Mesothelial cell of epicardium (in vitro differentiated cells): ENCODE measurements around the gene WTAP. TPM values are rescaled to one million over a fixed set of nuclear protein-coding genes. Genes with fewer than 3 reads are reported as not detected.
"Not testable (repeated sequence)": the region's sequence is repeated elsewhere in the genome, so short reads cannot be mapped to it uniquely, and the experiment has no call there.

Source experiments
- DNase-seq, 2 experiments: peaks; one replicate each; pipeline ENCODE4 v3.0.0; 2021; ENCODE audit warnings: low spot score in 2 of 2; ENCODE audit not compliant: unreplicated experiment in 2 of 2
- H3K27ac Mint-ChIP-seq: 2 replicates; pipeline ENCODE4 v1.8.0; 2021; ENCODE audit warnings: mixed read lengths
- H3K27me3 Mint-ChIP-seq: 2 replicates; pipeline ENCODE4 v1.8.0; 2021; ENCODE audit warnings: low read depth, mixed read lengths
- H3K36me3 Mint-ChIP-seq: 2 replicates; pipeline ENCODE4 v1.8.0; 2021; ENCODE audit warnings: mixed read lengths
- H3K4me1 Mint-ChIP-seq: 2 replicates; pipeline ENCODE4 v1.8.0; 2021; ENCODE audit warnings: mixed read lengths
- H3K4me3 Mint-ChIP-seq: 2 replicates; pipeline ENCODE4 v1.8.0; 2021; ENCODE audit warnings: mild to moderate bottlenecking, moderate library complexity, mixed read lengths
- H3K9me3 Mint-ChIP-seq: 2 replicates; pipeline ENCODE4 v1.8.0; 2021; ENCODE audit warnings: mixed read lengths
- CTCF ChIP-seq: fragments of 200-600 bp; sonication (generic); IDR thresholded peaks from one replicate; pipeline ENCODE4 v1.5.0; 2021; ENCODE audit warnings: antibody characterized with exemption; ENCODE audit not compliant: unreplicated experiment
- total RNA-seq: library from RNA; stranded (reverse); gene quantifications from 3 replicates; pipeline ENCODE4 v1.2.1, GENCODE V29; 2021

WTAP gene
- total RNA-seq, 1 donor from 2014 or later = 116 TPM

- Mint-ChIP-seq H3K27ac (no peak overlapping the region), H3K9me3 (peaks cover 11% of the 10 kb centered on the region), H3K36me3 (peaks cover 20% of the 10 kb centered on the region), H3K4me3 (no peak overlapping the region), H3K4me1 (peaks cover 7% of the 10 kb centered on the region), H3K27me3 (no peaks in the 10 kb centered on the region)
- DNase-seq = no peak
- TF ChIP-seq CTCF = no peak
These were observed 4.0 kb upstream of the WTAP start for GRCh38 chr6:159723259-159723658.

GRCh38 chr6:159724778-159725177, 2.5 kb upstream of the WTAP start:
- Mint-ChIP-seq H3K4me3 (no peak overlapping the region), H3K9me3 (peaks cover 11% of the 10 kb centered on the region), H3K36me3 (peaks cover 20% of the 10 kb centered on the region), H3K27ac (peak overlapping the region; percentile 34), H3K4me1 (peaks cover 22% of the 10 kb centered on the region), H3K27me3 (no peaks in the 10 kb centered on the region)
- no peak for DNase-seq
- TF ChIP-seq CTCF = no peak

- DNase-seq, H3K4me3 Mint-ChIP-seq, H3K27me3 Mint-ChIP-seq: not testable (repeated sequence)
- Mint-ChIP-seq H3K27ac (peak overlapping the region; percentile 47), H3K9me3 (peaks cover 11% of the 10 kb centered on the region), H3K36me3 (peaks cover 20% of the 10 kb centered on the region), H3K4me1 (peaks cover 25% of the 10 kb centered on the region)
These were observed 2.1 kb upstream of the WTAP start for GRCh38 chr6:159725208-159725607.

GRCh38 chr6:159726255-159726917, 920 bp upstream of the WTAP start:
- no peaks in the 10 kb centered on the region for H3K27me3 Mint-ChIP-seq
- no peak for TF ChIP-seq CTCF
- H3K36me3 Mint-ChIP-seq = peaks cover 20% of the 10 kb centered on the region
- H3K4me3 Mint-ChIP-seq = peak overlapping the region; percentile 87
- peak overlapping the region; percentile 99 for H3K27ac Mint-ChIP-seq
- H3K4me1 Mint-ChIP-seq = peaks cover 28% of the 10 kb centered on the region
- H3K9me3 Mint-ChIP-seq = peaks cover 11% of the 10 kb centered on the region
- peak in 1 of 2 experiments; percentile 30 for DNase-seq

GRCh38 chr6:159727717-159728445, 575 bp downstream of the WTAP start:
- no peak for DNase-seq
- peaks cover 14% of the 10 kb centered on the region for H3K36me3 Mint-ChIP-seq
- peaks cover 5% of the 10 kb centered on the region for H3K9me3 Mint-ChIP-seq
- peaks cover 28% of the 10 kb centered on the region for H3K4me1 Mint-ChIP-seq
- peak overlapping the region; percentile 98 for H3K27ac Mint-ChIP-seq
- TF ChIP-seq CTCF = no peak
- H3K4me3 Mint-ChIP-seq = peak overlapping the region; percentile 87
- H3K27me3 Mint-ChIP-seq = no peaks in the 10 kb centered on the region

GRCh38 chr6:159728531-159728964, 1.2 kb downstream of the WTAP start:
- Mint-ChIP-seq H3K27me3 (no peaks in the 10 kb centered on the region), H3K9me3 (no peaks in the 10 kb centered on the region), H3K27ac (peak overlapping the region; percentile 98), H3K4me1 (peaks cover 28% of the 10 kb centered on the region), H3K36me3 (peaks cover 7% of the 10 kb centered on the region), H3K4me3 (peak overlapping the region; percentile 87)
- no peak for TF ChIP-seq CTCF
- no peak for DNase-seq
